NCI-H2107 treated with DMSO at 0.1 percent for 48 hours (cell line): ENCODE measurements around the gene GBA2.

Experiments
- DNase-seq: peaks from one replicate; lab custom pipeline; 2025; ENCODE audit not compliant: unreplicated experiment; lab: John Stamatoyannopoulos, UW

Gene GBA2

GRCh38 chr9:35718721-35719511, 30.1 kb downstream of the GBA2 start:
- DNase-seq, result no peak

GRCh38 chr9:35717132-35717870, 31.7 kb downstream of the GBA2 start:
- DNase-seq, result no peak

- DNase-seq, result no peak
These were observed 32.8 kb downstream of the GBA2 start for GRCh38 chr9:35716230-35716629.

- no peak for DNase-seq
These were observed 34.3 kb downstream of the GBA2 start for GRCh38 chr9:35714579-35715252.

GRCh38 chr9:35714123-35714522, 34.9 kb downstream of the GBA2 start:
- DNase-seq, result no peak

- no peak for DNase-seq
These were observed 35.5 kb downstream of the GBA2 start for GRCh38 chr9:35713578-35713977.

GRCh38 chr9:35712762-35713400, 36.1 kb downstream of the GBA2 start:
- no peak for DNase-seq

- DNase-seq, result no peak
These were observed 37.3 kb downstream of the GBA2 start for GRCh38 chr9:35711501-35712428.

GRCh38 chr9:35710818-35711500, 38.1 kb downstream of the GBA2 start:
- no peak for DNase-seq

- DNase-seq, result no peak
These were observed 40.9 kb downstream of the GBA2 start for GRCh38 chr9:35708146-35708545.

GRCh38 chr9:35706951-35707350, 42.1 kb downstream of the GBA2 start:
- no peak for DNase-seq

GRCh38 chr9:35705836-35706430, 43.1 kb downstream of the GBA2 start:
- no peak for DNase-seq

- no peak for DNase-seq
These were observed 43.7 kb downstream of the GBA2 start for GRCh38 chr9:35705372-35705771.

GRCh38 chr9:35703906-35704672, 44.9 kb downstream of the GBA2 start:
- no peak for DNase-seq

GRCh38 chr9:35702696-35703095, 46.3 kb downstream of the GBA2 start:
- no peak for DNase-seq

- no peak for DNase-seq
These were observed 48.1 kb downstream of the GBA2 start for GRCh38 chr9:35700942-35701341.

GRCh38 chr9:35700031-35700430, 49.0 kb downstream of the GBA2 start:
- no peak for DNase-seq

GRCh38 chr9:35698231-35698630, 50.8 kb downstream of the GBA2 start:
- DNase-seq, result no peak

- no peak for DNase-seq
These were observed 51.5 kb downstream of the GBA2 start for GRCh38 chr9:35697486-35697885.
